ENCODE results near the gene SRCAP. TPM values are rescaled to one million over a fixed set of nuclear protein-coding genes. Genes with fewer than 3 reads are reported as not detected.

Gene SRCAP
- total RNA-seq, 1 experiment from 2014 or later = 22.0 TPM

- Histone ChIP-seq H3K27ac (peak overlapping the region; percentile 34), H3K4me1 (peaks cover 5% of the 10 kb centered on the region; the same call in 1 of the 2 replicates), H3K4me3 (peak overlapping the region; percentile 67), H3K9me3 (replicated peaks) (no peaks in the 10 kb centered on the region), H3K36me3 (peaks cover 22% of the 10 kb centered on the region), H3K27me3 (no peaks in the 10 kb centered on the region)
- no peak for DNase-seq
Observed at GRCh38 chr16:30760577-30761426, 61.8 kb downstream of the SRCAP start.

DNA sequence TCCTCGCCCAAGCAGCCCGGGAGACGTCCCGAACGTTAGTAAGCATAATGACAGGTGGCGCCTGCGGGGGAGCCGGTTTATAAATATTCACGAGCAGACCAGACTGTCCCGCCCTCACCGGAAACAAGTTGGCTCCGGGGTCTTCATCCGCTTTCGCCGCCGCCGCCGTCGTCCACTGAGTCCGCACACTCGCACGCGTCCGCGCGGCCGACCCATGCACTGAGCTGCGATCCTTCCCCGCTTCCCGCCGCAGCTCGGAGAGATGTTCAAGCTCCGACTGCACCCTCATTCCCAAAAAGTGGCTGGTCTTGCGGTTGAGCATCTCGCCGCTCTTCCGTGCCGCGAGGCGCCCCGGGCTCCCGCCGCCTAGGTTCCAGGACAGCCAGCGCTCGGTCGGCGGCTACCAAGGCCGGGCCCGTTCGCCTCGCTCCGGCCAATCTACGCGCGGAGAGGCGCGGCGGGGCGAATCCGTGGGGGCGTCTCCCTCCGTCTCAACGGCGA lies 62.5 kb downstream of the SRCAP start:
- Histone ChIP-seq H3K4me3 (peak overlapping the region; percentile 67), H3K27me3 (no peaks in the 10 kb centered on the region), H3K4me1 (peaks cover 5% of the 10 kb centered on the region; the same call in 1 of the 2 replicates), H3K9me3 (replicated peaks) (no peaks in the 10 kb centered on the region), H3K36me3 (peaks cover 20% of the 10 kb centered on the region), H3K27ac (peak overlapping the region; percentile 34)
- peak; percentile 80 to 81 for DNase-seq

DNA sequence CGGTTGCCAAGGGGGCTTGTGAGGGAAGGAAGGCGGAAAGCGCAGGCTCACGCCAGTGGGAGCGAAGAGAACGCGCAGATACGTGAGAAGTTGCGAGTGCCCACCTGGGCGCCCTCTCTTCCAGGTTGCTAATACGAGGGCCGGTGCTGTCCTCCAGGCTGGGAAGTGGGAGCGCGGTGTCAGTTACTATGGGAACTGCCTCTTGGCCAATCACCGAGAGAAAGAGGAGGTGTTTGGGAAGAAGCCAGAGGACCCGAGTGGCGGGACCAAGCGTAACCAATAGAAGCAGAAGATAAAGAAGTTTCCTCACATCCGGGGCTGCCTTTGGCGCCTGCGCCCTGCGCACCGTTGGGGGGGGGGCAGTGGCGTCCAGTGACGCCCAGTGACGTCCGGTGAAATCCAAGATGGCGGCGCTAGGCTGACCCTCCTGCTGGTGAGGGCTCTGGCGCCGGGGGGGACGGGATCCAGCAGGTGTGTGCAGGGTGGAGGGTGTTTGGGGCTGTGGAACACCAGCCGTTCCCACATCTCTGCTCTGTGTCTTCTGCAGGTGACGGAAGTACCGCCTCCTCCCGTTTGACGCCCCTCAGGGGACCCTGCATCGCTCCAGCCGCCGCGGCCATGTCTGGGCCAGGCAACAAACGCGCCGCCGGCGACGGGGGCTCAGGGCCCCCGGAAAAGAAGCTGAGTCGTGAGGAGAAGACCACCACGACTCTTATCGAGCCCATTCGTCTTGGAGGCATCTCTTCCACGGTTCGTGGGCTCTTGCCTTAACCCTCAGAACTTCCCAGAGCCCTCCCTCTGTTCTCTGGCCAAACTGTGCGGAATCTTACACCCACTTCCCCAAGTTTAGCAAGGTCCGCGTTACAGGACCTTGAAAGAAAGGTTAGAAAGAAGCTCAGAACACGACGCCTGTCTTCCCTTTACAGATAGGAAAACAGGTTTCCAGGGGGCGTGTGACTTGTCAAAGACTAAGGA lies 63.2 kb downstream of the SRCAP start, which contains the start of the genes CFAP119 and RNF40:
Gene CFAP119 (minus strand): TSS at position 135 of the 975 bp plus-strand sequence. CDS start 314 bp downstream, outside the sequence.
Gene RNF40 (plus strand): TSS at position 395 of the 975 bp plus-strand sequence. CDS start 224 bp downstream, at position 619.
- Histone ChIP-seq H3K4me3 (peak within 1 kb of the TSS; percentile 67), H3K9me3 (replicated peaks) (no peaks in the 10 kb centered on the region), H3K27me3 (no peaks in the 10 kb centered on the region), H3K4me1 (peaks cover 5% of the 10 kb centered on the region; the same call in 1 of the 2 replicates), H3K36me3 (peaks cover 24% of the 10 kb centered on the region), H3K27ac (peak within 1 kb of the TSS; percentile 43)
- peak; percentile 98 to 99 for DNase-seq

GRCh38 chr16:30762991-30763725 lies 64.2 kb downstream of the SRCAP start:
- no peak for DNase-seq
- no peaks in the 10 kb centered on the region for H3K9me3 ChIP-seq (replicated peaks)
- H3K27ac ChIP-seq = no peak overlapping the region
- peaks cover 5% of the 10 kb centered on the region; the same call in 1 of the 2 replicates for H3K4me1 ChIP-seq
- no peaks in the 10 kb centered on the region for H3K27me3 ChIP-seq
- peak overlapping the region; percentile 67 for H3K4me3 ChIP-seq
- peaks cover 31% of the 10 kb centered on the region for H3K36me3 ChIP-seq

DNA sequence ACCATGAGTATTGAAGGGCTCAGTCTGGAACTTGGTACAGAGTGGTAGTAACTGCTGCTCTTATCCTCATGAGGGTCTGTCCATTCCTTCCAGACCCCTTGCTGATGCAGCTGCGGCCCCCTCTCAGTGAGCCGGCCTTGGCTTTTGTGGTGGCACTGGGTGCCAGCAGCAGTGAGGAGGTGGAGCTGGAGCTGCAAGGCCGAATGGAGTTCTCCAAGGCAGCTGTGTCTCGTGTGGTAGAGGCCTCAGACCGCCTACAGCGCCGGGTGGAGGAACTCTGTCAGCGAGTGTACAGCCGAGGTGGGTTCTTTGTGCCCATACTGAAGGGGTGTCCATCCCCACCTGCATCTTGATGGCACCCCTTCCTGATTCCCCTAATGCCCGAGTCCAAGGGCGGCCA lies 65.1 kb downstream of the SRCAP start:
- H3K4me1 ChIP-seq = peaks cover 5% of the 10 kb centered on the region; the same call in 1 of the 2 replicates
- H3K27me3 ChIP-seq = no peaks in the 10 kb centered on the region
- DNase-seq = no peak
- H3K36me3 ChIP-seq = peaks cover 40% of the 10 kb centered on the region
- no peak overlapping the region for H3K27ac ChIP-seq
- no peaks in the 10 kb centered on the region for H3K9me3 ChIP-seq (replicated peaks)
- H3K4me3 ChIP-seq = no peak overlapping the region

- H3K27ac ChIP-seq = no peak overlapping the region
- H3K36me3 ChIP-seq = peaks cover 46% of the 10 kb centered on the region
- no peak for DNase-seq
- no peaks in the 10 kb centered on the region for H3K9me3 ChIP-seq (replicated peaks)
- no peak overlapping the region for H3K4me3 ChIP-seq
- no peaks in the 10 kb centered on the region for H3K27me3 ChIP-seq
- peaks cover 5% of the 10 kb centered on the region; the same call in 1 of the 2 replicates for H3K4me1 ChIP-seq
Observed at GRCh38 chr16:30764816-30765465, 66.0 kb downstream of the SRCAP start.

DNA sequence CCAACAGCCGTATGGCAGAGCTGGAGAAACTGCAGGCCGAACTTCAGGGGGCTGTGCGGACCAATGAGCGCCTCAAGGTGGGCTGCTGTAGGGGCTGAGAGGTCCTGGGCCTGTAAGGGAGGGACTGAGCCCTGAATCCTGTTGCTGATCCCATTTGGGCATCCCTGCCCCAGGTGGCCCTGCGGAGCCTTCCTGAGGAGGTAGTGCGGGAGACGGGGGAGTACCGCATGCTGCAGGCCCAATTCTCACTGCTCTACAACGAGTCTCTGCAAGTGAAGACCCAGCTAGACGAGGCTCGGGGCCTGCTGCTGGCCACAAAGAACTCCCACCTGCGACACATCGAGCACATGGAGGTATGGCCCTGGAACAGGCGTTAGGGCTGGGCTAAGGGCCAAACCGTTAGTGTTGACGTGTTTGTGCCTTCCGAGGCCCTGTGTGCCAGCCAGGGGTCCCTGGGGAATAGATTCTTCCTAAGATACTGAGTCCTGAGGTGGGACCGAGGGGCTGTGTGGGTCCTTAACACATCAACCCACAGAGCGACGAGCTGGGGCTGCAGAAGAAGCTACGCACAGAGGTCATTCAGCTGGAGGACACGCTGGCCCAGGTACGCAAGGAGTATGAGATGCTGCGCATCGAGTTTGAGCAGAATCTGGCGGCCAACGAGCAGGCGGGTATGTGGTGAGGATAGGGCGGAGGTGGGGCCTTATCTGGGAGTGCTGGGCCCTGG lies 67.4 kb downstream of the SRCAP start:
- H3K9me3 ChIP-seq (replicated peaks) = no peaks in the 10 kb centered on the region
- H3K36me3 ChIP-seq = peaks cover 55% of the 10 kb centered on the region

DNA sequence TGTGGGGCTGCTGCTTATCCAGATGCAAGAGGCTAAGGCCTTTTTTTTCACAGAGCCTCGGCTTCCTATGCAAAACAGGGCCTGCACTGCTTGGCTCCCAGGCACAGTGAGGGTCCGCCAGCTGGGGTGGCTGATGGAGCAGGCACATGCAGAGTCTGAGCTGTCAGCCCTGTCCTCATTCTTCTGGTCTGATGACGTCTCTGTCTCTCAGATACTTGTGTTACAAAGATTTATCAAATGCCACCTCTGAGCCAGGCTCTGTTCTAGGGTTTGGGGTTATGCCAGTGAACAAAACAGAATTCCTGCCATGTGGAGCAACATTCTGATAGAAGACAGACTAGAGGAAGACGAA lies 67.9 kb downstream of the SRCAP start:
- H3K27me3 ChIP-seq = no peaks in the 10 kb centered on the region
- no peak overlapping the region for H3K4me3 ChIP-seq
- DNase-seq = no peak
- H3K9me3 ChIP-seq (replicated peaks) = no peaks in the 10 kb centered on the region
- H3K27ac ChIP-seq = no peak overlapping the region
- peaks cover 3% of the 10 kb centered on the region; the same call in 1 of the 2 replicates for H3K4me1 ChIP-seq
- H3K36me3 ChIP-seq = peaks cover 61% of the 10 kb centered on the region

More for the DNA sequence above, 67.4 kb downstream of the SRCAP start:
- no peak overlapping the region for H3K4me3 ChIP-seq
- no peak for DNase-seq
- no peaks in the 10 kb centered on the region for H3K27me3 ChIP-seq
- no peak overlapping the region for H3K27ac ChIP-seq
- H3K4me1 ChIP-seq = peaks cover 3% of the 10 kb centered on the region; the same call in 1 of the 2 replicates

GRCh38 chr16:30767767-30768465 lies 68.9 kb downstream of the SRCAP start:
- no peaks in the 10 kb centered on the region for H3K27me3 ChIP-seq
- H3K36me3 ChIP-seq = peaks cover 71% of the 10 kb centered on the region
- H3K27ac ChIP-seq = no peak overlapping the region
- H3K9me3 ChIP-seq (replicated peaks) = no peaks in the 10 kb centered on the region
- no peak for DNase-seq
- H3K4me1 ChIP-seq = peaks cover 3% of the 10 kb centered on the region; the same call in 1 of the 2 replicates
- H3K4me3 ChIP-seq = no peak overlapping the region

- Histone ChIP-seq H3K36me3 (peaks cover 74% of the 10 kb centered on the region), H3K9me3 (replicated peaks) (no peaks in the 10 kb centered on the region), H3K27me3 (no peaks in the 10 kb centered on the region), H3K4me1 (no peaks in the 10 kb centered on the region), H3K27ac (no peak overlapping the region), H3K4me3 (no peak overlapping the region)
- no peak for DNase-seq
Observed at GRCh38 chr16:30768583-30769181, 69.7 kb downstream of the SRCAP start.

- no peak overlapping the region for H3K4me3 ChIP-seq
- H3K36me3 ChIP-seq = peaks cover 73% of the 10 kb centered on the region
- DNase-seq = no peak
- no peaks in the 10 kb centered on the region for H3K27me3 ChIP-seq
- no peak overlapping the region for H3K27ac ChIP-seq
- no peaks in the 10 kb centered on the region for H3K9me3 ChIP-seq (replicated peaks)
- H3K4me1 ChIP-seq = no peaks in the 10 kb centered on the region
Observed at GRCh38 chr16:30769379-30770089, 70.6 kb downstream of the SRCAP start.

DNA sequence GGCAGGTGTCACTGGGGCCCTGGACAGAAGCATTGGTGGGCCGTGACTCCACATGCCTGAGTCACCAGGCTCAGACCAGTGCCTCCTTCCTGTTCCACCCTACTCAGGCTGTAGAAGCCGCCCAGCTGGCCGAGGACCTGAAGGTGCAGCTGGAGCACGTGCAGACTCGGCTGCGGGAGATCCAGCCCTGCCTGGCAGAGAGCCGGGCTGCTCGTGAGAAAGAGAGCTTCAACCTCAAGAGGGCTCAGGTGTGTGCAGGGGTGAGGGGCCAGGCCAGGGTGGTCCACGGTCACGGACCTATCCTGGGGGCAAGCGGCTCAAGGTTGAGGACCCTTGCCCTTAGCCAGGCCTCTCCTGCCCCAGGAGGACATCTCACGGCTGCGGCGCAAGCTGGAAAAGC lies 72.8 kb downstream of the SRCAP start:
- no peak overlapping the region for H3K27ac ChIP-seq
- no peaks in the 10 kb centered on the region for H3K9me3 ChIP-seq (replicated peaks)
- DNase-seq = no peak
- H3K27me3 ChIP-seq = no peaks in the 10 kb centered on the region
- no peak overlapping the region for H3K4me3 ChIP-seq
- peaks cover 4% of the 10 kb centered on the region; the same call in 1 of the 2 replicates for H3K4me1 ChIP-seq
- H3K36me3 ChIP-seq = peaks cover 63% of the 10 kb centered on the region

All from SJCRH30 (cell line).